ENCODE results near the gene OPA3. TPM values are rescaled to one million over a fixed set of nuclear protein-coding genes. Genes with fewer than 3 reads are reported as not detected.

Gene OPA3
- total and polyA plus RNA-seq, 4 donors, result 3.5 to 13.6 (median 7.7) TPM

- TF ChIP-seq CTCF (IDR thresholded peaks at IDR 0.05; ENCODE audit: control extremely low read depth, extremely low read depth), result no peak
- Histone ChIP-seq H3K27me3 (ENCODE audit: control insufficient read depth in 3 of 3, insufficient read depth in 3 of 3, low read length in 2 of 3) (no peaks in the 10 kb centered on the region), H3K4me1 (ENCODE audit: control insufficient read depth in 5 of 5, insufficient read depth in 5 of 5, low read length in 5 of 5) (peaks cover 0 to 6% (median 0%) of the 10 kb centered on the region in 5 donors), H3K36me3 (ENCODE audit: control insufficient read depth in 4 of 4, insufficient read depth in 4 of 4, low read length in 4 of 4) (no peaks in the 10 kb centered on the region), H3K4me3 (no peak overlapping the region), H3K9me3 (ENCODE audit: control insufficient read depth in 4 of 4, insufficient read depth in 3 of 4, low read length in 3 of 4) (no peaks in the 10 kb centered on the region), H3K9ac (ENCODE audit: insufficient read depth in 1 of 2, low read length in 2 of 2) (no peak overlapping the region), H3K27ac (ENCODE audit: low read depth in 1 of 2, low read length in 1 of 2) (no peak overlapping the region)
- DNase-seq (no peak), ATAC-seq (ENCODE audit: insufficient read depth, low FRiP score) (no peak)
- WGBS, 2 donors, result 92 to 97% methylated on average over 20 of the region's 20 CpGs
Observed at GRCh38 chr19:45489216-45489855, 95.3 kb downstream of the OPA3 start.

- DNase-seq, result no peak
- no peak for ATAC-seq (ENCODE audit: insufficient read depth, low FRiP score)
- Histone ChIP-seq H3K9me3 (ENCODE audit: control insufficient read depth in 4 of 4, insufficient read depth in 3 of 4, low read length in 3 of 4) (no peaks in the 10 kb centered on the region), H3K27me3 (ENCODE audit: control insufficient read depth in 3 of 3, insufficient read depth in 3 of 3, low read length in 2 of 3) (no peaks in the 10 kb centered on the region), H3K4me1 (ENCODE audit: control insufficient read depth in 5 of 5, insufficient read depth in 5 of 5, low read length in 5 of 5) (peaks cover 0 to 6% (median 0%) of the 10 kb centered on the region in 5 donors), H3K36me3 (ENCODE audit: control insufficient read depth in 4 of 4, insufficient read depth in 4 of 4, low read length in 4 of 4) (no peaks in the 10 kb centered on the region), H3K9ac (ENCODE audit: insufficient read depth in 1 of 2, low read length in 2 of 2) (no peak overlapping the region), H3K27ac (ENCODE audit: low read depth in 1 of 2, low read length in 1 of 2) (no peak overlapping the region), H3K4me3 (no peak overlapping the region)
- TF ChIP-seq CTCF (IDR thresholded peaks at IDR 0.05; ENCODE audit: control extremely low read depth, extremely low read depth), result no peak
- 92 to 94% methylated on average over 15 of the region's 15 CpGs for WGBS, 2 donors
Observed at GRCh38 chr19:45488708-45489107, 95.9 kb downstream of the OPA3 start.

GRCh38 chr19:45485305-45486077 lies 99.1 kb downstream of the OPA3 start:
- peak; percentile 94 to 95 (median 94) for DNase-seq
- Histone ChIP-seq H3K36me3 (ENCODE audit: control insufficient read depth in 4 of 4, insufficient read depth in 4 of 4, low read length in 4 of 4) (no peaks in the 10 kb centered on the region), H3K9me3 (ENCODE audit: control insufficient read depth in 4 of 4, insufficient read depth in 3 of 4, low read length in 3 of 4) (no peaks in the 10 kb centered on the region), H3K27ac (ENCODE audit: low read depth in 1 of 2, low read length in 1 of 2) (peak overlapping the region; percentile 52 to 76), H3K4me3 (peak overlapping the region; percentile 42), H3K4me1 (ENCODE audit: control insufficient read depth in 5 of 5, insufficient read depth in 5 of 5, low read length in 5 of 5) (no peaks in the 10 kb centered on the region), H3K9ac (ENCODE audit: insufficient read depth in 1 of 2, low read length in 2 of 2) (no peak overlapping the region), H3K27me3 (ENCODE audit: control insufficient read depth in 3 of 3, insufficient read depth in 3 of 3, low read length in 2 of 3) (no peaks in the 10 kb centered on the region)
- peak; percentile 87 for TF ChIP-seq CTCF (IDR thresholded peaks at IDR 0.05; ENCODE audit: control extremely low read depth, extremely low read depth)
- 0 to 1% methylated on average over 35 of the region's 35 CpGs for WGBS, 2 donors
- ATAC-seq (ENCODE audit: insufficient read depth, low FRiP score), result peak; percentile 100
